ENCODE data around the gene CCDC3. TPM values are rescaled to one million over a fixed set of nuclear protein-coding genes. Genes with fewer than 3 reads are reported as not detected.

CCDC3 gene
- total RNA-seq, 6 experiments from 2014 or later, result 3.6 to 10.2 (median 5.8) TPM

DNA sequence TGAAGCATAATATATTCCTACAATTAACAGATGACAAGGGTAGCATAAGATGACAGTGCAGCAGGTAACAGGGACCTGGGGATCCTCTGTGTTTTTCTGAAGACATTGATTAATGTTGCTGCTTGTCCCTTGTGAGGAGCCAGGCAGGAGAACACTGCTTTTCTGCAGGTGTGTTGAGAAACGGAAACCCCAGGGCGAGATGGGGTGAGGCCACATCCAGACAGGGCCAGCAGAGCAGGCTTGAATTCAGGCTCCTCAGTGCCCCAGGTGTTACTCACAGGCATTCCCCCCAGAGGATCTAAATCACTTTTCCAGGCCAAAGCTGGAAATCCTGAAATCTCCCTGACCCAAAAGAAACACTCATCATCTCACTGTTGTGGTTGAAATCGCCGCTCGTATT is 105.3 kb downstream of the CCDC3 start:
- WGBS (ENCODE audit: insufficient coverage, low coverage, low lambda C conversion rate, missing lambda C conversion rate), result 78% methylated on average over 3 of the region's 5 CpGs
- Histone ChIP-seq H3K4me1 (no peaks in the 10 kb centered on the region), H3K27ac (no peak overlapping the region), H3K27me3 (no peaks in the 10 kb centered on the region), H3K9me3 (no peaks in the 10 kb centered on the region), H3K4me3 (no peak overlapping the region), H3K36me3 (no peaks in the 10 kb centered on the region)
- ATAC-seq (no peak), DNase-seq (no peak)
- intact Hi-C loops (cut with DNase I), result no loop called here
- no peak for TF ChIP-seq POLR2A (IDR thresholded peaks at IDR 0.05)

DNA sequence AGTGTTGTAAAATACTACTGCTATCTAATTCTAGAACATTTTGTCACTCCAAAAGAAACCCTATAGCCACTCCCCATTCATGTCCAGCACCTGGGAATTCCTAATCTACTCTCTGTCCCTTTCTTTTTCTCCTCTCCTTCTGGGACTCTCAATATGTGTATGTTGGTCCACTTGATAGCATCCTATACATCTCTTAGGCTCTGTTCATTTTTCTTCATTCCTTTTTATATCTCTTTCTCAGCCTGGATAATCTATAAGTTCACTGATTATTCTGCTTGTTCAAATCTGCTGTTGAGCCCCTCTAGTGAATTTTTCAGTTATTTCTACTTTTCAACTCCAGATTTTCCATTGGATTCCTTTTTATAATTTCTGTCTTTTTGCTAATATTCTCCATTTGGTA is 108.6 kb downstream of the CCDC3 start:
- Histone ChIP-seq H3K4me3 (no peak overlapping the region), H3K27ac (no peak overlapping the region), H3K27me3 (no peaks in the 10 kb centered on the region), H3K9me3 (no peaks in the 10 kb centered on the region), H3K4me1 (no peaks in the 10 kb centered on the region), H3K36me3 (no peaks in the 10 kb centered on the region)
- ATAC-seq (no peak), DNase-seq (no peak)
- intact Hi-C loops (cut with DNase I), result no loop called here
- no peak for TF ChIP-seq POLR2A (IDR thresholded peaks at IDR 0.05)
- TF ChIP-seq, protein P1, sequence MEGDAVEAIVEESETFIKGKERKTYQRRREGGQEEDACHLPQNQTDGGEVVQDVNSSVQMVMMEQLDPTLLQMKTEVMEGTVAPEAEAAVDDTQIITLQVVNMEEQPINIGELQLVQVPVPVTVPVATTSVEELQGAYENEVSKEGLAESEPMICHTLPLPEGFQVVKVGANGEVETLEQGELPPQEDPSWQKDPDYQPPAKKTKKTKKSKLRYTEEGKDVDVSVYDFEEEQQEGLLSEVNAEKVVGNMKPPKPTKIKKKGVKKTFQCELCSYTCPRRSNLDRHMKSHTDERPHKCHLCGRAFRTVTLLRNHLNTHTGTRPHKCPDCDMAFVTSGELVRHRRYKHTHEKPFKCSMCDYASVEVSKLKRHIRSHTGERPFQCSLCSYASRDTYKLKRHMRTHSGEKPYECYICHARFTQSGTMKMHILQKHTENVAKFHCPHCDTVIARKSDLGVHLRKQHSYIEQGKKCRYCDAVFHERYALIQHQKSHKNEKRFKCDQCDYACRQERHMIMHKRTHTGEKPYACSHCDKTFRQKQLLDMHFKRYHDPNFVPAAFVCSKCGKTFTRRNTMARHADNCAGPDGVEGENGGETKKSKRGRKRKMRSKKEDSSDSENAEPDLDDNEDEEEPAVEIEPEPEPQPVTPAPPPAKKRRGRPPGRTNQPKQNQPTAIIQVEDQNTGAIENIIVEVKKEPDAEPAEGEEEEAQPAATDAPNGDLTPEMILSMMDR (IDR thresholded peaks at IDR 0.05), result no peak

DNA sequence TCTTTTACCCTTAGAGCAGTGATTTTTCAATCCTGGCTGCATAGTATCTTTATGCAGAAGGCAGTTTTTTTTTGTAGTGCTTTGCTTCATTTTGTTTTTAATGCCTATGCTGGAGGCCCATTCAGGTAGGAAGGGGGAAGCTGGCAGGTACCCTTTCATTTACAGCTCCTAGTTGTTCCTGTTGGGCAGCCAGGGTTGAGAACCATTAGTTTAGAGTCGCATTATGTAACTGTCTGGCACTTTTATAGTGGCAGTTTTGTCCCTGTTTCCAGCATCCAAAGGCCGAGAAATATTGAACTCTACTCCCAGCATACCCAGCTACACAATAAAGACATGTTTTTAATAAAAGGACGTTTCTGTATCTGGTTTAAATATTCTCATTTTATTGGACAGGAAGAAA is 110.6 kb downstream of the CCDC3 start:
- H3K4me1 ChIP-seq, result no peaks in the 10 kb centered on the region
- H3K27ac ChIP-seq, result no peak overlapping the region
- intact Hi-C loops (cut with DNase I), result no loop called here
- no peaks in the 10 kb centered on the region for H3K9me3 ChIP-seq
- ATAC-seq, result no peak
- no peak for DNase-seq
- no peak for TF ChIP-seq POLR2A (IDR thresholded peaks at IDR 0.05)
- TF ChIP-seq, protein P1 (IDR thresholded peaks at IDR 0.05), result no peak
- H3K27me3 ChIP-seq, result no peaks in the 10 kb centered on the region
- H3K36me3 ChIP-seq, result no peaks in the 10 kb centered on the region
- 43% methylated on average over 3 of the region's 3 CpGs for WGBS (ENCODE audit: insufficient coverage, low coverage, low lambda C conversion rate, missing lambda C conversion rate)
- H3K4me3 ChIP-seq, result no peak overlapping the region

DNA sequence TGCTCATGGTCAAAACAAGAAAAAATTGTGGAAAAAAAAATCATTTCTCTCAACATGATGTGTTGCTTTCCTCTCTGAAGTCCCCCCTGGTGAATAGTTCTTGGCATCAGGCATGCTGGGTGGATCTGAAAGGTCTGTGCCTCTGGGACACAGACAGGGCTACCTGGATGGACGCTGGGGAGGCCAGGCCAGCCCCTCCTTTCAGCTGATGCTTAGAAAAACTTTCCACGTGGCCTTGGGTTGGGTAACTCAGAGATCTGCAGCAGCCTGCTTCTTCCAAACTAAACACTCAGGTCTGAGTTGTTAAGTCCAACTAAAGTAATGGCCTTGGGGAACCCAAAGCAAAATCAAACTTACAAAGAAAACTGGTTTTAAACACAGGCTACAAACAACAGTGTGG is 113.0 kb downstream of the CCDC3 start:
- DNase-seq (no peak), ATAC-seq (peak in 2 of 4 donors; percentile 55 to 72)
- Histone ChIP-seq H3K4me3 (no peak overlapping the region), H3K27ac (no peak overlapping the region), H3K9me3 (no peaks in the 10 kb centered on the region), H3K36me3 (no peaks in the 10 kb centered on the region), H3K27me3 (no peaks in the 10 kb centered on the region), H3K4me1 (no peaks in the 10 kb centered on the region)
- 0% methylated on average over 2 of the region's 2 CpGs for WGBS (ENCODE audit: insufficient coverage, low coverage, low lambda C conversion rate, missing lambda C conversion rate)
- TF ChIP-seq POLR2A (IDR thresholded peaks at IDR 0.05), result no peak
- intact Hi-C loops (cut with DNase I), result no loop called here

DNA sequence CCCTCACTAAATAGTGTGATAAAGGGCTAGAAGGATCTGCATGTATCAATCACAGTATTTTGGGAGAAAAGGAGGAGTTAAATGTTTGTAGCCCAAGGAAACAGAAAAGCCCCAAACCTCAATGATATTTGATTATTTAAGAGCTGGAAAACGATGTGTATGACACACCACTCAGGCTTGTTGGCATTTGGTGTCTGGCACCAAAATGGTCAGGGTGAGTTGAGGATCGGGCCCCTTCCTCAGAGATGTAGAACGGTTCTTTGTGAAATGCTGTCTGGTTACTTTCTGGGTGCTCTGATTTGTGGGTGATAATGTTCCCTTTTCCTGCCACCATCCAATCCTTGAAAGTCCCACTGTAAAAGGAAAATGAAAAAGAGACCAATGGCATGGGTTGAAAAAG is 113.7 kb downstream of the CCDC3 start:
- Histone ChIP-seq H3K36me3 (no peaks in the 10 kb centered on the region), H3K27me3 (no peaks in the 10 kb centered on the region), H3K4me3 (no peak overlapping the region), H3K27ac (no peak overlapping the region), H3K4me1 (no peaks in the 10 kb centered on the region), H3K9me3 (no peaks in the 10 kb centered on the region)
- TF ChIP-seq, protein P1 (IDR thresholded peaks at IDR 0.05), result no peak
- no peak for TF ChIP-seq POLR2A (IDR thresholded peaks at IDR 0.05)
- DNase-seq (no peak), ATAC-seq (no peak)
- 31% methylated on average over 1 of the region's 3 CpGs for WGBS (ENCODE audit: insufficient coverage, low coverage, low lambda C conversion rate, missing lambda C conversion rate)
- intact Hi-C loops (cut with DNase I), result no loop called here

DNA sequence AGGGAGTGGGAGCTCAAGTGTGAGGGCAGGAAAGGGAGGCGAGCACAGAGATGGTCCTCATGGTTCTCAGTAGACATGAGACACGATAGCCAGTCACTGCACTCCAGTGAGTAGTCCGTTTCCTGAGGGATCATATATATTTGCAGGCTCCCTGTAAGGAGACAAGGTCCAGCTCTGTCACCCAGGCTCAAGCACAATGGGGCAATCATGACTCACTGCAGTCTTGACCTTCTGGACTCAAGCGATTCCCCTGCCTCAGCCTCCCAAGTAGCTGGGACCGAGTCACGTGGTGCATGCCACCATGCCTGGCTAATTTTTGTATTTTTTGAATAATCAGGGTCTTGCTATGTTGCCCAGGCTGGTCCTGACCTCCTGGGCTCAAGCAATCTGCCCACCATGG is 116.7 kb downstream of the CCDC3 start:
- 71% methylated on average over 4 of the region's 6 CpGs for WGBS (ENCODE audit: insufficient coverage, low coverage, low lambda C conversion rate, missing lambda C conversion rate)
- no peaks in the 10 kb centered on the region for H3K27me3 ChIP-seq

More for the DNA sequence above, 116.7 kb downstream of the CCDC3 start:
- DNase-seq (no peak), ATAC-seq (no peak)
- Histone ChIP-seq H3K27ac (no peak overlapping the region), H3K36me3 (no peaks in the 10 kb centered on the region), H3K9me3 (no peaks in the 10 kb centered on the region), H3K4me1 (no peaks in the 10 kb centered on the region), H3K4me3 (no peak overlapping the region)
- intact Hi-C loops (cut with DNase I), result no loop called here
- TF ChIP-seq, protein P1 (IDR thresholded peaks at IDR 0.05), result no peak
- no peak for TF ChIP-seq POLR2A (IDR thresholded peaks at IDR 0.05)

All from right lobe of liver (tissue), 6 donors.